ENCODE results near the gene DDAH1.

DDAH1 gene

DNA sequence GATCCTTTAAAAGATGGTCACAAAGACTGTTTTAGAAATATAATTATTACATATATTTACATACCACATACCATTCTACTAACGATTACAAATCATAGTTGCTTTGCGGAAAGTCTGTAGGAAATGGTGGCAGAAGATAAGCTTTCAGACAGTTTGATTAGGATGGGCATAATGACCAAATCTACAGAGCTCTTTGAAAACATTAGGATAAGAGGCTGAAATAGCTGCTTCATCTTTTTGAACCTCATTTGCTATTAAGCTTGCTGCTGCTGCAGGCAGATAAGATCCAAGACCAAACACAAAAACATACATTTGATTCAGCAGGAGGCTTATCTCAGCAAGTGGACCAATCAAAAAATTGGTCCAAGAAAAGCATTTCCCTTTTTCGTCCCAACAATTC lies 47.1 kb downstream of the DDAH1 start:
- no peaks in the 10 kb centered on the region for H3K9me3 ChIP-seq (ENCODE audit: control insufficient read depth, low read length)
- no peaks in the 10 kb centered on the region for H3K27me3 ChIP-seq (ENCODE audit: control insufficient read depth, insufficient read depth, low read length, poor library complexity, severe bottlenecking)
- H3K4me1 ChIP-seq (ENCODE audit: control insufficient read depth, insufficient read depth, low read length): no peaks in the 10 kb centered on the region
- H3K36me3 ChIP-seq (ENCODE audit: control insufficient read depth, insufficient read depth, low read length): no peaks in the 10 kb centered on the region
- H3K4me3 ChIP-seq (ENCODE audit: insufficient read depth, low read depth, low read length): no peak overlapping the region
- no peak overlapping the region for H3K27ac ChIP-seq (ENCODE audit: insufficient read depth, low read depth, low read length, poor library complexity, severe bottlenecking)
- 80 to 97% methylated on average over 2 to 3 of the region's 3 CpGs for WGBS, 2 experiments

DNA sequence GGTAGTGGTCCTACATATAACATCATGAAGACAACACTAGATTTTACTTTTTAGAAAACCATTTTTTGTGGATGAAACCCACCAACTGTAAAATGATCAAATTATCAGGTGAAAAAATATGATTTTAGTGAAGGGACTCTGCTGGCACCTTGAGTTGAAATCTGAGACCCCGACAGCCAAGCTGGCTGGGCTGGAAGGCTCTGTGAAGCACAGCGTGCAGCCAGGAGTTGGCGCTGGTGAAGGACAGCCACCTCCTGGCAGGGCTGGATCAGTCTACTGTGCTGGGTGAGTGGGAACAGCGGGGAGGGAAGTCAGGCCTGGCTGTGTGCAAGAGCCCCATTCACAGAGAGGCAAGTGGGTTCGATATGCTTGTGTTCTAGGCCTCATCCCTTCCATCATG lies 47.9 kb downstream of the DDAH1 start:
- WGBS, 2 experiments: 69 to 72% methylated on average over 5 of the region's 5 CpGs

DNA sequence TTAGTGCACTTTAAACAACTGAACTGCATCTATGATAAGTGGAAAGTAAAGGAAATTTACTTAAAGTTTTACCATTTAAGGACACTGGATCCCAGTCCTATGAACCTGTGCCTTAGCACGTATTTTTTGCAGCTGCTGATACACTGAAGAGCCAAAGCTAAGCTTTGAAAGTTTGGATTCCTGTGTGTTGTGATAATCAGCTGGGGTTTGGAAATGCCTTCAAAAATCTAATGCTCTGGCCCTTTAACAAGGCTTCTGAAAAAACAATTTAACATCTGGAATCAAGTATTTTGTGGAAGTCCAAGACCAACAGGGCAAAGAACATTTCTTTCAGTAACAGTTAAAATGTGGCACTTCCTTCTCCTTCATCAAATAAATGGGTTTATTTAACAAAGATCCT lies 51.8 kb downstream of the DDAH1 start:
- no peaks in the 10 kb centered on the region for H3K27me3 ChIP-seq (ENCODE audit: control insufficient read depth, insufficient read depth, low read length, poor library complexity, severe bottlenecking)
- no peak overlapping the region for H3K4me3 ChIP-seq (ENCODE audit: insufficient read depth, low read depth, low read length)
- H3K4me1 ChIP-seq (ENCODE audit: control insufficient read depth, insufficient read depth, low read length): no peaks in the 10 kb centered on the region
- WGBS, 2 experiments: 96 to 100% methylated on average over 1 of the region's 1 CpG
- H3K9me3 ChIP-seq (ENCODE audit: control insufficient read depth, low read length): no peaks in the 10 kb centered on the region
- no peak overlapping the region for H3K27ac ChIP-seq (ENCODE audit: insufficient read depth, low read depth, low read length, poor library complexity, severe bottlenecking)
- no peaks in the 10 kb centered on the region for H3K36me3 ChIP-seq (ENCODE audit: control insufficient read depth, insufficient read depth, low read length)

More for the DNA sequence above, 47.9 kb downstream of the DDAH1 start:
- Histone ChIP-seq H3K27ac (ENCODE audit: insufficient read depth, low read depth, low read length, poor library complexity, severe bottlenecking) (no peak overlapping the region), H3K27me3 (ENCODE audit: control insufficient read depth, insufficient read depth, low read length, poor library complexity, severe bottlenecking) (no peaks in the 10 kb centered on the region), H3K9me3 (ENCODE audit: control insufficient read depth, low read length) (no peaks in the 10 kb centered on the region), H3K4me1 (ENCODE audit: control insufficient read depth, insufficient read depth, low read length) (no peaks in the 10 kb centered on the region), H3K4me3 (ENCODE audit: insufficient read depth, low read depth, low read length) (no peak overlapping the region), H3K36me3 (ENCODE audit: control insufficient read depth, insufficient read depth, low read length) (no peaks in the 10 kb centered on the region)

DNA sequence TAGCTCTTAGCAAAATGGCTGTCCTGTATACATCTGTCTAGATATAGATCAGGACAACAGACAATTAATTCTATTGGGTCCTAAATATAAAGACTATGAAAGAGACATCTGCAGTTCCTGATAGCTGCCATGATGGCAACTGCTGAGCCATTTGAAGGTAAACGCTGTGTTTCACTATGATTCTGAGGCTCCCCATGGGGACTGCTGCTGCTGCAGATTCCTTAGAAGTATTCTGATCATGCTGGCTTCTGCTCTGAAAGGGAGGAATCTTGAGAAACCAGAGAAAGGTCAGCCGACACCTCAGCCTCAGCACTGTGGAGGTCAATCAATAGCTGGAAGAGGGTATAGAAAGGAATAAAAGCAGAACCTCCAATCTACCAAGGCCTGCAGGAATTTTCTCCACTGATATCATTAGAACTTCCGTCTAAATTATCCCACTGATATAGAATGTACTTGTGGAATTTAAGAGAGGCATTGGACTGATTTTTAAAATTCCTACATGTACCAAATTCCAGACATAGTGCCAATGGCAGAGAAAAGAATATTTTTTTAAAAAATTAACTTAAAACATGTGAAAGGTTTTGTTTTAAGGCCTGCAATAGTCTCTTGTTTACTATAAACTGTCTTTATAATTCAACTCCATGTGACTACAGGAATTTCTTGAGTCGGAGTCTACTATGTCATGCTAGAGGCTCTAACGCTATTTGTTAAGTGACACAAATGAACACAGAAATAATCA lies 53.2 kb downstream of the DDAH1 start:
- Histone ChIP-seq H3K36me3 (ENCODE audit: control insufficient read depth, insufficient read depth, low read length) (no peaks in the 10 kb centered on the region), H3K4me1 (ENCODE audit: control insufficient read depth, insufficient read depth, low read length) (no peaks in the 10 kb centered on the region), H3K9me3 (ENCODE audit: control insufficient read depth, low read length) (no peaks in the 10 kb centered on the region), H3K27me3 (ENCODE audit: control insufficient read depth, insufficient read depth, low read length, poor library complexity, severe bottlenecking) (no peaks in the 10 kb centered on the region), H3K4me3 (ENCODE audit: insufficient read depth, low read depth, low read length) (no peak overlapping the region), H3K27ac (ENCODE audit: insufficient read depth, low read depth, low read length, poor library complexity, severe bottlenecking) (no peak overlapping the region)
- WGBS, 2 experiments: 49 to 67% methylated on average over 4 to 5 of the region's 5 CpGs

DNA sequence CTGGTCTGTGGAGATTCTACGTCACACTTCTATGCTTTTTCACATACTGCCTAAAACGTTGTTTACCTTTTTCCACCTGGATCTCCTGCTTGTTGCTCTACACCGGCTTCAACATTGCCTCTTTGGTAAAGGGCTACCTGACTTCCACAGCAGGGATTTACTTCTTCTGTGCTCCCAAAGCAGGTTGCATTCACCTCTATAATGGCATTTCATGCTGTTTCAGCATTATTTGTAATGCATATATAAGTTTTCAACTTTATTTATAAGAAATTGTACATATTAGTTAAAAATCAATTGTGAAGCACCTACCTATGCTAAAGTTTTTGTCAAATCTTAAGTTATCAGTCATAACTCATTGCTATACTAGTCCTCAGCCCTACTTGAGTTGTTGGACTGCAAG lies 55.4 kb downstream of the DDAH1 start:
- no peaks in the 10 kb centered on the region for H3K36me3 ChIP-seq (ENCODE audit: control insufficient read depth, insufficient read depth, low read length)
- no peak overlapping the region for H3K4me3 ChIP-seq (ENCODE audit: insufficient read depth, low read depth, low read length)
- WGBS, 2 experiments: 89 to 91% methylated on average over 3 of the region's 3 CpGs
- H3K27me3 ChIP-seq (ENCODE audit: control insufficient read depth, insufficient read depth, low read length, poor library complexity, severe bottlenecking): no peaks in the 10 kb centered on the region
- no peaks in the 10 kb centered on the region for H3K9me3 ChIP-seq (ENCODE audit: control insufficient read depth, low read length)
- no peak overlapping the region for H3K27ac ChIP-seq (ENCODE audit: insufficient read depth, low read depth, low read length, poor library complexity, severe bottlenecking)
- H3K4me1 ChIP-seq (ENCODE audit: control insufficient read depth, insufficient read depth, low read length): no peaks in the 10 kb centered on the region

DNA sequence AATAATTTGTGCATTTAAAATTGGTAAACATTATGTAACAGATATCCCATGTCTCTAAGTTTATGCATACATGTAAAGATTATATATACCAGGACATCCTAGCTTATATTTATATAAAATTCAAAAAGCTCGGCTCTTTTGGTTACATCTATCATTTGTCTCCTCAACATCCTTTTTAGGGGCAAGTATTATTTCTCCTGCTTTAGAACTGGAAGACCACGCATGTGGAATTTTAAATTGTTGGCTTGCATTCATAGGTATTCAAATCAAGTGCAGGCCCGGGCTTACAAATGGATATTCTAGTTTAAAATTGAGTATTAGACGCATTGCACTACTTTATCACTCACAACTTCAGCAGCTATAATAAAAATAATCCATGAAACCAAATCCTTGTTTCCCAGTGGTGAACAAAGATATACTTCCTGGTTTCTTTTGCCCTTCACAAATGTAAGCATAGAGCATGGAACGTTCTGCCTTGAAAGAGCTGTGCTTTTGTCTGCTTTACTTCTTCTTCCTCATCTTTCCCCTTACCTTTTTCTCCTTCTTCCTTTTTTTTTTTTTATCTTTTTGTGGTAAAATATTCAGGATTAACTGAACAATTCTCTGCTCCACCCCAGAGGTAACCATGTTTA lies 57.1 kb downstream of the DDAH1 start:
- no peaks in the 10 kb centered on the region for H3K9me3 ChIP-seq (ENCODE audit: control insufficient read depth, low read length)
- 89 to 93% methylated on average over 4 to 5 of the region's 5 CpGs for WGBS, 2 experiments
- no peaks in the 10 kb centered on the region for H3K36me3 ChIP-seq (ENCODE audit: control insufficient read depth, insufficient read depth, low read length)
- H3K27me3 ChIP-seq (ENCODE audit: control insufficient read depth, insufficient read depth, low read length, poor library complexity, severe bottlenecking): no peaks in the 10 kb centered on the region
- no peak overlapping the region for H3K27ac ChIP-seq (ENCODE audit: insufficient read depth, low read depth, low read length, poor library complexity, severe bottlenecking)
- no peak overlapping the region for H3K4me3 ChIP-seq (ENCODE audit: insufficient read depth, low read depth, low read length)
- no peaks in the 10 kb centered on the region for H3K4me1 ChIP-seq (ENCODE audit: control insufficient read depth, insufficient read depth, low read length)

DNA sequence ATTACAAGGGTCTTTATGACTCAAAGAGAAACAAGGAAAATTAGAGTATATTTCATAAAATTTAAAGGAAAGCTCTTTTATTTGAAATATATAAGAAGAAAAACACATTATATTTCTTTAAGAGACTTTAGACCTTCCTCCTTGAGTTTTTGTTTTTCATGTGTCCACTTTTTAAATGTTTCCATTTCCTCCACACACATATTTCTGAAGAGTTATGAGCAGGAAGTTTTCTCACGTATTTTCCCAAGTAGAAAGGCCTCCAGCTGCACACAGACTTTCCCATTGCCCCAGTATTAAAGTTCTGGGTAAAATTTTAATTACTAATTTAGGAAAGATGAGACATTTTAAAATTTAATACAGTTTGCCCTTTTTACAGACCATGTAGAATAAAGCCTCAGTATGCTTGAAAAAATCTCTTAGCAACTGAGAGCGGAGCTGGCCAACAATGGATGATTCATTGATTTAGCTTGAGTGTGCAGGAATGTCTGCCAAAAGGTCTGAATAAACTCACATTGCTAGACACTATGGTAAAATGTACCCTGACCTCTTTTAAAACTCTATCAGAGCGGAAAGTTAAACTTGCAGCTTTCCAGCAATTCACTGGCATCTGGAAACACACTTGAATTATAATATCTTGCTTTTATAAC lies 57.9 kb downstream of the DDAH1 start:
- Histone ChIP-seq H3K36me3 (ENCODE audit: control insufficient read depth, insufficient read depth, low read length) (no peaks in the 10 kb centered on the region), H3K9me3 (ENCODE audit: control insufficient read depth, low read length) (no peaks in the 10 kb centered on the region), H3K27me3 (ENCODE audit: control insufficient read depth, insufficient read depth, low read length, poor library complexity, severe bottlenecking) (no peaks in the 10 kb centered on the region), H3K27ac (ENCODE audit: insufficient read depth, low read depth, low read length, poor library complexity, severe bottlenecking) (no peak overlapping the region), H3K4me3 (ENCODE audit: insufficient read depth, low read depth, low read length) (no peak overlapping the region), H3K4me1 (ENCODE audit: control insufficient read depth, insufficient read depth, low read length) (no peaks in the 10 kb centered on the region)
- 89 to 94% methylated on average over 2 of the region's 3 CpGs for WGBS, 2 experiments

DNA sequence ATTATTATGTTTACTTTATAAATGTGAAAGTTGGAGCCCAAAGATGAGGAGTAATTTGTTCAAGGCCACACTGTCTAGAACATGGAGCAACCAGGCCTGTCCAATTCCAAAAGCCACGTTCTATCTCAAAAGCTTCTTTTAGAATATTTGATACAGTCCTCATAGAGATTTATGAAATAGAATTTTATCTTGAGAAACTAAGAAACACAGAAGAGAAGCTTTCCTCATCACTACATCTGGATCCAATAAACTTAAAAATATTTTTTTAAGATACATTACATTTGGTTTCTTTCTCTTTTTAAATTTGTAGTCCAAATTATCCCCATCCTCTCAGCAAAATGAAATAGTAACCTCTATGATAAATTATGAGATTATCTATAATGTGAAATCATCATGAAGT lies 58.9 kb downstream of the DDAH1 start:
- no peaks in the 10 kb centered on the region for H3K9me3 ChIP-seq (ENCODE audit: control insufficient read depth, low read length)
- WGBS, 2 experiments: 100% methylated on average over 1 of the region's 1 CpG; no CpG with 5 or more reads in 1 of the 2 experiments
- H3K4me1 ChIP-seq (ENCODE audit: control insufficient read depth, insufficient read depth, low read length): no peaks in the 10 kb centered on the region
- H3K27ac ChIP-seq (ENCODE audit: insufficient read depth, low read depth, low read length, poor library complexity, severe bottlenecking): no peak overlapping the region
- H3K36me3 ChIP-seq (ENCODE audit: control insufficient read depth, insufficient read depth, low read length): no peaks in the 10 kb centered on the region
- H3K27me3 ChIP-seq (ENCODE audit: control insufficient read depth, insufficient read depth, low read length, poor library complexity, severe bottlenecking): no peaks in the 10 kb centered on the region
- no peak overlapping the region for H3K4me3 ChIP-seq (ENCODE audit: insufficient read depth, low read depth, low read length)

DNA sequence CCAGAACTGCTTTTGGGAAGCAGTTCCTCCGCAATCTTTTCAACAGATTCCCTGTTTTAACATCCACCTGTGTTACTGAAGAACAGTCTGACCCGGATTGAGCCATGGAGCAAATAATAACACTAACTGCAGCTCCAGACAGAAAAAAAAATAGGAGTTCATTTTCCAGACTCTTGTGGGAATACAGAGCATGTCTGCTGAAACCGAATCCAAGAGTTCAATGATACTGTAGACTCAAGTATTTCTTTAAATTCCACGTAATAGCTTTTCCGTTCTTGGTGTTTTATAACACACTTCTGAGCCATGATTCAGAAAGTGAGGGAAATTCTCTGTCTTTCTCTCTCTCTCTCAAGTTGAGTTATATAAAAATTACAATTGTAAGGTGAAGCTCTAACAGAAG lies 60.6 kb downstream of the DDAH1 start:
- Histone ChIP-seq H3K9me3 (ENCODE audit: control insufficient read depth, low read length) (no peaks in the 10 kb centered on the region), H3K36me3 (ENCODE audit: control insufficient read depth, insufficient read depth, low read length) (no peaks in the 10 kb centered on the region), H3K27me3 (ENCODE audit: control insufficient read depth, insufficient read depth, low read length, poor library complexity, severe bottlenecking) (no peaks in the 10 kb centered on the region), H3K27ac (ENCODE audit: insufficient read depth, low read depth, low read length, poor library complexity, severe bottlenecking) (no peak overlapping the region), H3K4me3 (ENCODE audit: insufficient read depth, low read depth, low read length) (no peak overlapping the region), H3K4me1 (ENCODE audit: control insufficient read depth, insufficient read depth, low read length) (no peaks in the 10 kb centered on the region)
- WGBS, 2 experiments: 95 to 97% methylated on average over 3 to 5 of the region's 5 CpGs

DNA sequence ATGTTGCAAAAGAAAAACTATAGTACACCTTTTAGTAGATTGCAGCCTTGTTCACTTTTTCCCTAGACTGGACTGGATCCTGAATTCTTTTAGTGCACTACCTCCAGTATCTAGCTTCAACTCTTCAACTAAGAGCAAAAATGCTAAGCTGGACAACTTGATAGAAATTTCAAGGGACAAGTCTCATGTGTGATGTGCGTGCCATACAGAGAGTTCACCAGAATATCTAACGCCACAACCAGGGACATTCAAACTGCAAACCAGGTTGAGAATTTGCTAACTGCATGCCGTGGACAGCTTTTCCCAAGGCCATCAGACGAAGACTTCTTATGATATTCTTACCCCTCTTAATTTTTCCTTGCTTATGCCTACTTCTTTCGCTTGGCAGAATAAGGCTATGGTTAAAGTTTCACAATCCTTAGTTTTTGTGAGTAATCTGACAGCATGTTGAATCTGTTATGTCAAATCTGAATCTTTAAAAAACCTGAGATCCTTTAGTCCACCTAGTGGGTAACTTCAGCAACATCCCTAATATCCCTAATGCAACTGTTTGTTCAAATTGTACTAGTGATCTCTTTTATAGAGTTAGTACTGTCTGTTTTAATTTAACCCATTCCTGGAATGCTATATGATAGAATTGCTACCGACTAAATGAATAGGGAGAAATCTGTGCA lies 66.4 kb downstream of the DDAH1 start:
- 94 to 96% methylated on average over 5 to 6 of the region's 6 CpGs for WGBS, 2 experiments
- no peaks in the 10 kb centered on the region for H3K27me3 ChIP-seq (ENCODE audit: control insufficient read depth, insufficient read depth, low read length, poor library complexity, severe bottlenecking)
- no peak overlapping the region for H3K4me3 ChIP-seq (ENCODE audit: insufficient read depth, low read depth, low read length)

More for the DNA sequence above, 66.4 kb downstream of the DDAH1 start:
- peaks cover 3% of the 10 kb centered on the region for H3K4me1 ChIP-seq (ENCODE audit: control insufficient read depth, insufficient read depth, low read length)
- H3K9me3 ChIP-seq (ENCODE audit: control insufficient read depth, low read length): no peaks in the 10 kb centered on the region
- H3K36me3 ChIP-seq (ENCODE audit: control insufficient read depth, insufficient read depth, low read length): no peaks in the 10 kb centered on the region
- no peak overlapping the region for H3K27ac ChIP-seq (ENCODE audit: insufficient read depth, low read depth, low read length, poor library complexity, severe bottlenecking)

Data from ectodermal cell (in vitro differentiated cells).